ENCODE measurements around the gene GLYATL1. TPM values are rescaled to one million over a fixed set of nuclear protein-coding genes. Genes with fewer than 3 reads are reported as not detected.

Gene GLYATL1
- total and polyA plus RNA-seq, 2 of the 13 experiments (the other 11 are each of a cell fraction or from before 2014, with no cell fraction given) = 0.17 TPM; not detected in 1

DNA sequence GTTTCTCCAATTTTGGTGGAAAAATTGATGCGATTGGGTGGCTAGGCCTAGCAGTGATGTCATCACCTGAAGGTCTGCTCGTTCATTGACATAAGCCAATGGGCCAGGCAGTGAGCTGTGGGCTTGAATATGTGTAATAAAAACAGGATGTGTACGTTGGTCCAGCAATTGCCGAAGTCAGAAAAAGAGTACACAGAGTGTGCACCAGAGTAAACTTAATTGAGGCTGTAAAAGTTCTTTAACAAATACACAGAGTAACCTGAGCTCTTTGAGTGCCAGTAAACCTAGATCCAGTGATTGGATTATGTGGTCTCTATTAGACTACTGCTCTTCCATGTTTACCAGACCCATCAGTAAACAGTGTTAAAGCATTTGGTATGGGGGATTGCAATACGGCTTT lies 13.0 kb upstream of the GLYATL1 start (continued):
- TF ChIP-seq, protein P1, sequence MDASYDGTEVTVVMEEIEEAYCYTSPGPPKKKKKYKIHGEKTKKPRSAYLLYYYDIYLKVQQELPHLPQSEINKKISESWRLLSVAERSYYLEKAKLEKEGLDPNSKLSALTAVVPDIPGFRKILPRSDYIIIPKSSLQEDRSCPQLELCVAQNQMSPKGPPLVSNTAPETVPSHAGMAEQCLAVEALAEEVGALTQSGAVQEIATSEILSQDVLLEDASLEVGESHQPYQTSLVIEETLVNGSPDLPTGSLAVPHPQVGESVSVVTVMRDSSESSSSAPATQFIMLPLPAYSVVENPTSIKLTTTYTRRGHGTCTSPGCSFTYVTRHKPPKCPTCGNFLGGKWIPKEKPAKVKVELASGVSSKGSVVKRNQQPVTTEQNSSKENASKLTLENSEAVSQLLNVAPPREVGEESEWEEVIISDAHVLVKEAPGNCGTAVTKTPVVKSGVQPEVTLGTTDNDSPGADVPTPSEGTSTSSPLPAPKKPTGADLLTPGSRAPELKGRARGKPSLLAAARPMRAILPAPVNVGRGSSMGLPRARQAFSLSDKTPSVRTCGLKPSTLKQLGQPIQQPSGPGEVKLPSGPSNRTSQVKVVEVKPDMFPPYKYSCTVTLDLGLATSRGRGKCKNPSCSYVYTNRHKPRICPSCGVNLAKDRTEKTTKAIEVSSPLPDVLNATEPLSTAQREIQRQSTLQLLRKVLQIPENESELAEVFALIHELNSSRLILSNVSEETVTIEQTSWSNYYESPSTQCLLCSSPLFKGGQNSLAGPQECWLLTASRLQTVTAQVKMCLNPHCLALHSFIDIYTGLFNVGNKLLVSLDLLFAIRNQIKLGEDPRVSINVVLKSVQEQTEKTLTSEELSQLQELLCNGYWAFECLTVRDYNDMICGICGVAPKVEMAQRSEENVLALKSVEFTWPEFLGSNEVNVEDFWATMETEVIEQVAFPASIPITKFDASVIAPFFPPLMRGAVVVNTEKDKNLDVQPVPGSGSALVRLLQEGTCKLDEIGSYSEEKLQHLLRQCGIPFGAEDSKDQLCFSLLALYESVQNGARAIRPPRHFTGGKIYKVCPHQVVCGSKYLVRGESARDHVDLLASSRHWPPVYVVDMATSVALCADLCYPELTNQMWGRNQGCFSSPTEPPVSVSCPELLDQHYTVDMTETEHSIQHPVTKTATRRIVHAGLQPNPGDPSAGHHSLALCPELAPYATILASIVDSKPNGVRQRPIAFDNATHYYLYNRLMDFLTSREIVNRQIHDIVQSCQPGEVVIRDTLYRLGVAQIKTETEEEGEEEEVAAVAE (CRISPR knock-in tag; IDR thresholded peaks at IDR 0.05; ENCODE audit: borderline replicate concordance) = no peak
- TF ChIP-seq, protein P2, sequence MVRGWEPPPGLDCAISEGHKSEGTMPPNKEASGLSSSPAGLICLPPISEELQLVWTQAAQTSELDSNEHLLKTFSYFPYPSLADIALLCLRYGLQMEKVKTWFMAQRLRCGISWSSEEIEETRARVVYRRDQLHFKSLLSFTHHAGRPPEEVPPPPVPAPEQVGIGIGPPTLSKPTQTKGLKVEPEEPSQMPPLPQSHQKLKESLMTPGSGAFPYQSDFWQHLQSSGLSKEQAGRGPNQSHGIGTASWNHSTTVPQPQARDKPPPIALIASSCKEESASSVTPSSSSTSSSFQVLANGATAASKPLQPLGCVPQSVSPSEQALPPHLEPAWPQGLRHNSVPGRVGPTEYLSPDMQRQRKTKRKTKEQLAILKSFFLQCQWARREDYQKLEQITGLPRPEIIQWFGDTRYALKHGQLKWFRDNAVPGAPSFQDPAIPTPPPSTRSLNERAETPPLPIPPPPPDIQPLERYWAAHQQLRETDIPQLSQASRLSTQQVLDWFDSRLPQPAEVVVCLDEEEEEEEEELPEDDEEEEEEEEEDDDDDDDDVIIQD (CRISPR knock-in tag; IDR thresholded peaks at IDR 0.05; ENCODE audit: low read depth) = 0 out of 2 replicates have a peak, but pooled peaks have one; percentile 24
- TF ChIP-seq ZNF484 (CRISPR knock-in tag; IDR thresholded peaks at IDR 0.05; ENCODE audit: borderline replicate concordance, low read depth) (no peak), ELF3 (CRISPR knock-in tag; IDR thresholded peaks at IDR 0.05) (no peak), ZNF326 (CRISPR knock-in tag; IDR thresholded peaks at IDR 0.05; ENCODE audit: borderline replicate concordance) (no peak), ZNF749 (CRISPR knock-in tag; IDR thresholded peaks at IDR 0.05; ENCODE audit: borderline replicate concordance) (no peak), ZNF234 (CRISPR knock-in tag; conservative IDR thresholded peaks at IDR 0.05) (no peak), AKAP8 (CRISPR knock-in tag; IDR thresholded peaks at IDR 0.05) (no peak), ZNF781 (CRISPR knock-in tag; IDR thresholded peaks at IDR 0.05; ENCODE audit: borderline replicate concordance, not compliant biosample characterization) (no peak), ZNF616 (CRISPR knock-in tag; IDR thresholded peaks at IDR 0.05; ENCODE audit: low read depth) (no peak)
- TF ChIP-seq, protein P3, sequence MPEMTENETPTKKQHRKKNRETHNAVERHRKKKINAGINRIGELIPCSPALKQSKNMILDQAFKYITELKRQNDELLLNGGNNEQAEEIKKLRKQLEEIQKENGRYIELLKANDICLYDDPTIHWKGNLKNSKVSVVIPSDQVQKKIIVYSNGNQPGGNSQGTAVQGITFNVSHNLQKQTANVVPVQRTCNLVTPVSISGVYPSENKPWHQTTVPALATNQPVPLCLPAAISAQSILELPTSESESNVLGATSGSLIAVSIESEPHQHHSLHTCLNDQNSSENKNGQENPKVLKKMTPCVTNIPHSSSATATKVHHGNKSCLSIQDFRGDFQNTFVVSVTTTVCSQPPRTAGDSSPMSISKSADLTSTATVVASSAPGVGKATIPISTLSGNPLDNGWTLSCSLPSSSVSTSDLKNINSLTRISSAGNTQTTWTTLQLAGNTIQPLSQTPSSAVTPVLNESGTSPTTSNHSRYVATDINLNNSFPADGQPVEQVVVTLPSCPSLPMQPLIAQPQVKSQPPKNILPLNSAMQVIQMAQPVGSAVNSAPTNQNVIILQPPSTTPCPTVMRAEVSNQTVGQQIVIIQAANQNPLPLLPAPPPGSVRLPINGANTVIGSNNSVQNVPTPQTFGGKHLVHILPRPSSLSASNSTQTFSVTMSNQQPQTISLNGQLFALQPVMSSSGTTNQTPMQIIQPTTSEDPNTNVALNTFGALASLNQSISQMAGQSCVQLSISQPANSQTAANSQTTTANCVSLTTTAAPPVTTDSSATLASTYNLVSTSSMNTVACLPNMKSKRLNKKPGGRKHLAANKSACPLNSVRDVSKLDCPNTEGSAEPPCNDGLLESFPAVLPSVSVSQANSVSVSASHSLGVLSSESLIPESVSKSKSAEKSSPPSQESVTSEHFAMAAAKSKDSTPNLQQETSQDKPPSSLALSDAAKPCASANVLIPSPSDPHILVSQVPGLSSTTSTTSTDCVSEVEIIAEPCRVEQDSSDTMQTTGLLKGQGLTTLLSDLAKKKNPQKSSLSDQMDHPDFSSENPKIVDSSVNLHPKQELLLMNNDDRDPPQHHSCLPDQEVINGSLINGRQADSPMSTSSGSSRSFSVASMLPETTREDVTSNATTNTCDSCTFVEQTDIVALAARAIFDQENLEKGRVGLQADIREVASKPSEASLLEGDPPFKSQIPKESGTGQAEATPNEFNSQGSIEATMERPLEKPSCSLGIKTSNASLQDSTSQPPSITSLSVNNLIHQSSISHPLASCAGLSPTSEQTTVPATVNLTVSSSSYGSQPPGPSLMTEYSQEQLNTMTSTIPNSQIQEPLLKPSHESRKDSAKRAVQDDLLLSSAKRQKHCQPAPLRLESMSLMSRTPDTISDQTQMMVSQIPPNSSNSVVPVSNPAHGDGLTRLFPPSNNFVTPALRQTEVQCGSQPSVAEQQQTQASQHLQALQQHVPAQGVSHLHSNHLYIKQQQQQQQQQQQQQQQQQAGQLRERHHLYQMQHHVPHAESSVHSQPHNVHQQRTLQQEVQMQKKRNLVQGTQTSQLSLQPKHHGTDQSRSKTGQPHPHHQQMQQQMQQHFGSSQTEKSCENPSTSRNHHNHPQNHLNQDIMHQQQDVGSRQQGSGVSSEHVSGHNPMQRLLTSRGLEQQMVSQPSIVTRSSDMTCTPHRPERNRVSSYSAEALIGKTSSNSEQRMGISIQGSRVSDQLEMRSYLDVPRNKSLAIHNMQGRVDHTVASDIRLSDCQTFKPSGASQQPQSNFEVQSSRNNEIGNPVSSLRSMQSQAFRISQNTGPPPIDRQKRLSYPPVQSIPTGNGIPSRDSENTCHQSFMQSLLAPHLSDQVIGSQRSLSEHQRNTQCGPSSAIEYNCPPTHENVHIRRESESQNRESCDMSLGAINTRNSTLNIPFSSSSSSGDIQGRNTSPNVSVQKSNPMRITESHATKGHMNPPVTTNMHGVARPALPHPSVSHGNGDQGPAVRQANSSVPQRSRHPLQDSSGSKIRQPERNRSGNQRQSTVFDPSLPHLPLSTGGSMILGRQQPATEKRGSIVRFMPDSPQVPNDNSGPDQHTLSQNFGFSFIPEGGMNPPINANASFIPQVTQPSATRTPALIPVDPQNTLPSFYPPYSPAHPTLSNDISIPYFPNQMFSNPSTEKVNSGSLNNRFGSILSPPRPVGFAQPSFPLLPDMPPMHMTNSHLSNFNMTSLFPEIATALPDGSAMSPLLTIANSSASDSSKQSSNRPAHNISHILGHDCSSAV (CRISPR knock-in tag; IDR thresholded peaks at IDR 0.05; ENCODE audit: borderline replicate concordance) = no peak
- TF ChIP-seq, protein P4, sequence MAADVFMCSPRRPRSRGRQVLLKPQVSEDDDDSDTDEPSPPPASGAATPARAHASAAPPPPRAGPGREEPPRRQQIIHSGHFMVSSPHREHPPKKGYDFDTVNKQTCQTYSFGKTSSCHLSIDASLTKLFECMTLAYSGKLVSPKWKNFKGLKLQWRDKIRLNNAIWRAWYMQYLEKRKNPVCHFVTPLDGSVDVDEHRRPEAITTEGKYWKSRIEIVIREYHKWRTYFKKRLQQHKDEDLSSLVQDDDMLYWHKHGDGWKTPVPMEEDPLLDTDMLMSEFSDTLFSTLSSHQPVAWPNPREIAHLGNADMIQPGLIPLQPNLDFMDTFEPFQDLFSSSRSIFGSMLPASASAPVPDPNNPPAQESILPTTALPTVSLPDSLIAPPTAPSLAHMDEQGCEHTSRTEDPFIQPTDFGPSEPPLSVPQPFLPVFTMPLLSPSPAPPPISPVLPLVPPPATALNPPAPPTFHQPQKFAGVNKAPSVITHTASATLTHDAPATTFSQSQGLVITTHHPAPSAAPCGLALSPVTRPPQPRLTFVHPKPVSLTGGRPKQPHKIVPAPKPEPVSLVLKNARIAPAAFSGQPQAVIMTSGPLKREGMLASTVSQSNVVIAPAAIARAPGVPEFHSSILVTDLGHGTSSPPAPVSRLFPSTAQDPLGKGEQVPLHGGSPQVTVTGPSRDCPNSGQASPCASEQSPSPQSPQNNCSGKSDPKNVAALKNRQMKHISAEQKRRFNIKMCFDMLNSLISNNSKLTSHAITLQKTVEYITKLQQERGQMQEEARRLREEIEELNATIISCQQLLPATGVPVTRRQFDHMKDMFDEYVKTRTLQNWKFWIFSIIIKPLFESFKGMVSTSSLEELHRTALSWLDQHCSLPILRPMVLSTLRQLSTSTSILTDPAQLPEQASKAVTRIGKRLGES (CRISPR knock-in tag; IDR thresholded peaks at IDR 0.05; ENCODE audit: borderline replicate concordance) = no peak
